ENCODE measurements around the gene BARX2. TPM values are rescaled to one million over a fixed set of nuclear protein-coding genes. Genes with fewer than 3 reads are reported as not detected.

BARX2 gene
- total RNA-seq, 2 donors from 2014 or later: 0.35 to 1.4 TPM

DNA sequence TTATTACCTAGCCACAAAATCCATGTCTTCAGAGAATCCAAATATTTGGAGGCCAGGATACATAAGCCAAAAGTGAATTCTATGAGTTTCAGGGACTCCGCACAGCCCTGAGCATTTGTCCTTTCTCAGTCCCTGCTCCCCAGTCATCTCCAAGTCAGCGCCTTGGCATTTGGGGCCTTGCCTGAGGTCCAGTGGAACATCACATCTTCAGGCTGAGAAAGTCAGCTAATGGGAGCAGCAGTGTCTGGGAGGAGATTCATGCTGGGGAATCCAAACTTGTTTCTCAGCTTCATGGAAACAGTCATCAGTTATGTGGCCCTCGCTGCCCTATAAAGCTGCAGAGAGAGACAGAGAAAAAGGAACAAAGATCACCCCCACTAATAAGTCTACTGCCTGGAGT lies 70.9 kb downstream of the BARX2 start:
- Histone ChIP-seq H3K27ac (no peak overlapping the region), H3K4me3 (no peak overlapping the region), H3K4me1 (no peaks in the 10 kb centered on the region), H3K36me3 (no peaks in the 10 kb centered on the region), H3K9me3 (peaks cover 0 to 11% of the 10 kb centered on the region in 2 donors), H3K27me3 (no peaks in the 10 kb centered on the region)
- no peak for DNase-seq (ENCODE audit: low spot score)
- TF ChIP-seq, protein P1, sequence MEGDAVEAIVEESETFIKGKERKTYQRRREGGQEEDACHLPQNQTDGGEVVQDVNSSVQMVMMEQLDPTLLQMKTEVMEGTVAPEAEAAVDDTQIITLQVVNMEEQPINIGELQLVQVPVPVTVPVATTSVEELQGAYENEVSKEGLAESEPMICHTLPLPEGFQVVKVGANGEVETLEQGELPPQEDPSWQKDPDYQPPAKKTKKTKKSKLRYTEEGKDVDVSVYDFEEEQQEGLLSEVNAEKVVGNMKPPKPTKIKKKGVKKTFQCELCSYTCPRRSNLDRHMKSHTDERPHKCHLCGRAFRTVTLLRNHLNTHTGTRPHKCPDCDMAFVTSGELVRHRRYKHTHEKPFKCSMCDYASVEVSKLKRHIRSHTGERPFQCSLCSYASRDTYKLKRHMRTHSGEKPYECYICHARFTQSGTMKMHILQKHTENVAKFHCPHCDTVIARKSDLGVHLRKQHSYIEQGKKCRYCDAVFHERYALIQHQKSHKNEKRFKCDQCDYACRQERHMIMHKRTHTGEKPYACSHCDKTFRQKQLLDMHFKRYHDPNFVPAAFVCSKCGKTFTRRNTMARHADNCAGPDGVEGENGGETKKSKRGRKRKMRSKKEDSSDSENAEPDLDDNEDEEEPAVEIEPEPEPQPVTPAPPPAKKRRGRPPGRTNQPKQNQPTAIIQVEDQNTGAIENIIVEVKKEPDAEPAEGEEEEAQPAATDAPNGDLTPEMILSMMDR (IDR thresholded peaks at IDR 0.05): no peak

DNA sequence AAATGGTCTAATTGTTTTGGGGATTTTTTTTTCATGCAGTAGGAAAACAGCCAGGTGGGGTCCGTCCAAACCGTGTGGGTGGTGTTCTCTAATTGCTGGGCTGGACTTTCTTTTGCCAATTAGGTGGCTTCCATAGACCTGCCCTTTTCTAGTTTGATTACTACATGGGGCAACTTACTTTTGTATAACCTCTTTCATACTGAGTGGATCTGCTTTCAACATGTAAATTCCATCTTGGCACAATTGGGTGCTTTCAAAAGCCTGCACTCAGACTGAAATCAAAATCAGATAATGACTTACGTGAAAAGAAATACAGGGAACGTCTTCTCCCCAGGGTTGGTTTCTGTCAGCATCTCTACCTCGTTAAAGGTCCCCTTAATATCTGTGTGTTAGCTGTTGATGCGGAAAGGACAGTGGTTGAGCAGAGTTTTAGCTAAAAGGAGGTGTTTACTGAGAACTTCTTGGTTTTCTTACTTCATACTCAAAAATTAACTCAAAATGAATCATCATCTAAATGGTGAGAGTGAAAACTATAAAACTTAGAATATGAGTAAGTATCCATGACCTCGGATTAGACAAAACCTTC lies 72.1 kb downstream of the BARX2 start:
- DNase-seq (ENCODE audit: low spot score): no peak

DNA sequence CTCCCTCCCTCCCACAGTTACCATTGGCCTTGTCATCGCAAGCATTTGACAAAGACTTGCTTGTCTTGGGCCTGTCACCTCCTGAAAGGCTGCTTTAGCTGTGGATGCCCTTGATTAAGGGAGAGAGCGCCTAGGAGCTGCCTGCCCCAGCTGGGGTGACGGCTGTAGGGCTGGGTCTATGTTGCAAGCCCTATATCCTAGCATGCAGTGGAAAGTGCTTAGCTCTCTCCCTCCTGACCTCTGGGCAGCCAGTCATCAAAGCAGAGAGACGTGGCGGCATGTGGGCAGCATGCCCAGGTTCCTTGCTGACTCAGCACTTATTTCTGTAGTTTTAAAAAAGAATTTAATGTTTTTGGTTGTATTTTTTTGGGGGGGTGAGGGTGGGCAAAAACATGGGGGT lies 75.9 kb downstream of the BARX2 start:
- TF ChIP-seq, protein P1 (IDR thresholded peaks at IDR 0.05): no peak
- H3K27me3 ChIP-seq: no peaks in the 10 kb centered on the region
- DNase-seq (ENCODE audit: low spot score): no peak
- H3K36me3 ChIP-seq: no peaks in the 10 kb centered on the region
- H3K27ac ChIP-seq: no peak overlapping the region
- peaks cover 0 to 11% of the 10 kb centered on the region in 2 donors for H3K9me3 ChIP-seq
- H3K4me1 ChIP-seq: no peaks in the 10 kb centered on the region
- H3K4me3 ChIP-seq: no peak overlapping the region

More for the DNA sequence above, 72.1 kb downstream of the BARX2 start:
- H3K4me1 ChIP-seq: no peaks in the 10 kb centered on the region
- no peak overlapping the region for H3K4me3 ChIP-seq
- no peak overlapping the region for H3K27ac ChIP-seq
- no peaks in the 10 kb centered on the region for H3K36me3 ChIP-seq
- peaks cover 0 to 11% of the 10 kb centered on the region in 2 donors for H3K9me3 ChIP-seq
- H3K27me3 ChIP-seq: no peaks in the 10 kb centered on the region
- TF ChIP-seq, protein P1 (IDR thresholded peaks at IDR 0.05): no peak

DNA sequence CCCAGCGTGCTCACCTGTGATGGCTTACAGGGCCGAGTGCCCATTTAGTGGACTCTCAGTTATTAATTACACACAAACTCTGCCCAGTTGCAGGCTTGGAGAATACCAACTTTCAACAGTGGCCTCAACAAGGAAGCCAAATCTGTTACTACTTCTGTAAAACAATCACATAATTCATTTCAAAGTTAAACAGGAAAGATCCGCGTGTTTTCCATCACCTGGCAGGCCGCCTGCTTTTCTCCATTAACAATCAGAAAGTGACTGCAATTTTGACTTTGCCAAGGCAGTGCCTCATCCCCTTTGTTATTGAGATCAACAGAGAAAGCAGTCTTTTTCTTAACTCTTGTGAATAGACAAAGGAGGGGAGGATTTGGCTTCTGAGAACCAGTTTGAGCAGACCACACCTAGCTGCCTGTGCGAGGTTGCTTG lies 77.7 kb downstream of the BARX2 start:
- H3K4me1 ChIP-seq: no peaks in the 10 kb centered on the region
- H3K27me3 ChIP-seq: no peaks in the 10 kb centered on the region
- TF ChIP-seq, protein P1 (IDR thresholded peaks at IDR 0.05): no peak
- no peak overlapping the region for H3K27ac ChIP-seq
- DNase-seq (ENCODE audit: low spot score): no peak
- peaks cover 0 to 9% of the 10 kb centered on the region in 2 donors for H3K9me3 ChIP-seq
- no peaks in the 10 kb centered on the region for H3K36me3 ChIP-seq
- H3K4me3 ChIP-seq: no peak overlapping the region

DNA sequence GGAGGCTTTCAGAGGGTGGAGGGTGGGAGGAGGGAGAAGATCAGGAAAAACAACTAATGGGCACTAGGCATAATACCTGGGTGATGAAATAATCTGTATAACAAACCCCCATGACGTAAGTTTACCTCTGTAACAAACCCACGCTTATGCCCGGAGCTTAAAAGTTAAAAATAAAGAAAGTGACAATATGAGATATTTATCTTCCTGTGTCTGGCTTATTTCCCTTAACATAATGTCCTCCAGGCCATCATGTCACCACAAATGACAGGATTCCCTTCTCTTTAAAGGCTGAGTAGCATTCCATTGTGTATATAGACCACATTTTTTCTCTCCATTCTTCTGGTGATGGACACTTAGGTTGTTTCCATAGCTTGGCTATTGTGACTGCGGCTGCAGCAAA lies 79.5 kb downstream of the BARX2 start:
- TF ChIP-seq, protein P1 (IDR thresholded peaks at IDR 0.05): no peak
- no peak for DNase-seq (ENCODE audit: low spot score)
- Histone ChIP-seq H3K27me3 (no peaks in the 10 kb centered on the region), H3K4me1 (no peaks in the 10 kb centered on the region), H3K4me3 (no peak overlapping the region), H3K9me3 (no peaks in the 10 kb centered on the region), H3K27ac (no peak overlapping the region), H3K36me3 (no peaks in the 10 kb centered on the region)
